Measurements from ENCODE around the gene SNX6.
"Not testable (repeated sequence)": the region's sequence is repeated elsewhere in the genome, so short reads cannot be mapped to it uniquely, and the experiment has no call there.

Gene SNX6

GRCh38 chr14:34520304-34520970 is 109.5 kb downstream of the SNX6 start:
- not testable (repeated sequence) for DNase-seq
